Fibroblast of pulmonary artery (primary cell): ENCODE measurements around the gene LITAFD.

Experiments
- DNase-seq: peaks from one replicate; pipeline ENCODE4 v3.0.0-alpha.2; 2010; ENCODE audit warnings: low read depth
- H3K4me3 ChIP-seq: replicated peaks from 2 replicates; pipeline ENCODE4 v1.5.1; 2011; ENCODE audit warnings: low read depth, mild to moderate bottlenecking, control low read depth, low read length, moderate library complexity
- TF ChIP-seq, protein P1 (sequence below): IDR thresholded peaks from 2 replicates; pipeline ENCODE4 v1.5.1; 2011; ENCODE audit warnings: mild to moderate bottlenecking, control low read depth, low read length, inconsistent platforms; ENCODE audit errors: missing control alignments

Gene LITAFD

DNA sequence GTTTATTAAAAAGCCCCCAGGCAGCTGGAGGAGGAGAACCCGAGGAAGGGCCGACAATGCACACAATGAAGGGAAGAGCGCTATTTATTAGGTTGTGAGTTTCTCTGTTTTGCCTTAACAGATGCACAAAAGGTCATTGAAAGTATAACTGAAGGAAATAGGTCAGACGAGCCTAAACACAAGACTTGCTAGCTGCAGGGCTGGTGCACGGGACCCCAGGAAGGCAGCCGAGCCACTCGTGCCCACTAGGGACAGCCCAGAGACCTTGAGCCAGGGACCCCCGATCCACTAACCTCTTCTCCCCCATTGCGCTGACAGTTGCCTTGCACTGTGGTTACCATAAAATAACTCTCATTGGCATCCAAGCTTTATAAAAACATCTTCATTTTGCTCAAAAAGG is 11.3 kb downstream of the LITAFD start:
- DNase-seq = no peak
- TF ChIP-seq, protein P1, sequence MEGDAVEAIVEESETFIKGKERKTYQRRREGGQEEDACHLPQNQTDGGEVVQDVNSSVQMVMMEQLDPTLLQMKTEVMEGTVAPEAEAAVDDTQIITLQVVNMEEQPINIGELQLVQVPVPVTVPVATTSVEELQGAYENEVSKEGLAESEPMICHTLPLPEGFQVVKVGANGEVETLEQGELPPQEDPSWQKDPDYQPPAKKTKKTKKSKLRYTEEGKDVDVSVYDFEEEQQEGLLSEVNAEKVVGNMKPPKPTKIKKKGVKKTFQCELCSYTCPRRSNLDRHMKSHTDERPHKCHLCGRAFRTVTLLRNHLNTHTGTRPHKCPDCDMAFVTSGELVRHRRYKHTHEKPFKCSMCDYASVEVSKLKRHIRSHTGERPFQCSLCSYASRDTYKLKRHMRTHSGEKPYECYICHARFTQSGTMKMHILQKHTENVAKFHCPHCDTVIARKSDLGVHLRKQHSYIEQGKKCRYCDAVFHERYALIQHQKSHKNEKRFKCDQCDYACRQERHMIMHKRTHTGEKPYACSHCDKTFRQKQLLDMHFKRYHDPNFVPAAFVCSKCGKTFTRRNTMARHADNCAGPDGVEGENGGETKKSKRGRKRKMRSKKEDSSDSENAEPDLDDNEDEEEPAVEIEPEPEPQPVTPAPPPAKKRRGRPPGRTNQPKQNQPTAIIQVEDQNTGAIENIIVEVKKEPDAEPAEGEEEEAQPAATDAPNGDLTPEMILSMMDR = no peak
- H3K4me3 ChIP-seq = no peak overlapping the region

DNA sequence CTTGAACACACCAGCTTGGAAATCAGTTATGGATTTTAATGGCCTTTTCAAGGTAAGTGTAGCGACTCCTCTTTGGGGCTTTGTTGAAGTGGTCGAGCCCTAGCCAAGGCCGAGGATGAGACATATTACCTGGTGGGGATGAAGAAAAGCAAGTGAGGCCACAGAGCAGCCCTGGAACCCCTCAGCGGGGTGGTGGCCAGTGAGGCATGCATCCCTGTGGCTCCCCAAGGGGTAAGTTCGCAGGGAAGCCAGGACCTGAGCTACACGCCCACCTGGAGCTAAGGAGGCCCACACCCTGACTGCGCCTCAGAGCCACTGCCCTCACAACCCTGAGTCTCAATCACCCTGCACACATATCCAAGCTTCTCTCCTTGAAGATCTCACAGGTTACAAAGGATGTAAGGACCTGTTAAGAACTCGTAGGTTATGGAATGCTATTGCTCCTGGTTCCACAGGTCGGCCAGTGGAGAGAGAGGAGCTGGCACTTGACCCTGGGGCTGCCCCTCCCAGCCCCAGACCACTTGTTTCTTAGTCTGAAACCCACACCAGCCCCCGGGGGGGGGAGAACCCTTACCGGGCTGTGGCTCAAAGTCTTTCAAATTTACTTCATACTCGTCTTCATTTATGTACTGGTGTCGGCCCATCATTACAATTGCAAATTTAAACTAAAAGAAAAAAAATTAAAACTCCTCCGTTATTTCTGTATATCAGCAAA is 12.0 kb downstream of the LITAFD start:
- TF ChIP-seq, protein P1 = no peak
- no peak for DNase-seq
- H3K4me3 ChIP-seq = no peak overlapping the region

DNA sequence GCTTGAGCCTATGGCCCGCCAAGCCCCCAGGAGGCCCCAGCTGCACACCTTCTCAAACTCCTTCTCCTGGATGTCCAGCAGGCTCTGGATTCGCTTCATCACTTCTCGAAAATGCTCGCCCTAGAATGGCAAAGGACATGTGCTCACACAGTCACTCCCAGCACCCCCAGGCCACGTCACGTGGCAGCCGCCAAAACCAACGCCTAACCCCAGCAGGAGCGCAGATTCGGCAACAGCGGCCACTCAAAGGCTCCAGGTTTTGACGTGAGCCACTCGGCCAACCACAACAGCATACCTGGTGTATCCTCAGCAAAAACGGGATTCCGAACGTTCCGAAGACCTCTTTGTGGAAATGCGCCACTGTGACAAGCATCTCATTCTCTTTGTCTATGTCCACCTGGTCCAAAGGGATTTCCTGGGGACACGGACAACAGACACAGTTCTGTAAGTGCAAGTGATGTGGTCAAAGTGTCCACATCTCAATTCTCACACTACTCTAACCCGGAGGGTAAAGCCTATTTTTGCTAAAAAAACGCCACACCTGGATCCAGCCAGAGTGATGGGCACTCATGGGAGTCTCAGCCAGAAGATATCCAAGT is 12.7 kb downstream of the LITAFD start:
- TF ChIP-seq, protein P1 = no peak

DNA sequence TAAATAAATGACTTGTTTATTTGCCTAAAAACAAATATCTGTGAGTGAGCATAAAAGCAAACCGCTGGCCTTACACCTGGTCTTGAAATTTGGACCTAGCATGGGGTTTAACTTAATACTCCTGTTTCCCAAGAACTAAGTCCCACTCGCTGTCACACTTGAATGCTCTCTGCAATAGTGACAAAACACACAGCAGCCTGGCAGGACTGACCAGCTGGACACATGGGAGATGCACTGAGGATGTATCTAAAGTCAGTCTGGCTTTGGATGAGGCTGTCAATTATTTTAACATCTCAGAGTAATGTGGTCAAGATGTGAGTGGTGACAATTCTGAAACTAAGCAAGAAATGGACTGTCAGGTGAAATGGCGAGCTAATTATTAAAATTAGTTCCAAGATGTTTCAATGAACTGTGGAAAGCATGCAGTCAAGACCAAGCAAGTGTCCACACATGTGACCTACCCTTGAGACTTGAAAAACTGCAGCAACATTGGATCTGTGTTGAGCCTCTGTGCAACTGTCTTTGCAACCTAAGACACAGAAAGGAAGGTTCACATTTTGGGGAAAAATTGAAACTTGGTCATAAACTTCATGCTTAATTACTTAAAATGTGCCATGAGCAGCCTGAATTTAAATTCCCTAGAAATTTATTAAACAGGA is 16.6 kb downstream of the LITAFD start:
- no peak overlapping the region for H3K4me3 ChIP-seq
- no peak for DNase-seq
- TF ChIP-seq, protein P1 = no peak

More for the DNA sequence above, 12.7 kb downstream of the LITAFD start:
- DNase-seq = no peak
- no peak overlapping the region for H3K4me3 ChIP-seq

DNA sequence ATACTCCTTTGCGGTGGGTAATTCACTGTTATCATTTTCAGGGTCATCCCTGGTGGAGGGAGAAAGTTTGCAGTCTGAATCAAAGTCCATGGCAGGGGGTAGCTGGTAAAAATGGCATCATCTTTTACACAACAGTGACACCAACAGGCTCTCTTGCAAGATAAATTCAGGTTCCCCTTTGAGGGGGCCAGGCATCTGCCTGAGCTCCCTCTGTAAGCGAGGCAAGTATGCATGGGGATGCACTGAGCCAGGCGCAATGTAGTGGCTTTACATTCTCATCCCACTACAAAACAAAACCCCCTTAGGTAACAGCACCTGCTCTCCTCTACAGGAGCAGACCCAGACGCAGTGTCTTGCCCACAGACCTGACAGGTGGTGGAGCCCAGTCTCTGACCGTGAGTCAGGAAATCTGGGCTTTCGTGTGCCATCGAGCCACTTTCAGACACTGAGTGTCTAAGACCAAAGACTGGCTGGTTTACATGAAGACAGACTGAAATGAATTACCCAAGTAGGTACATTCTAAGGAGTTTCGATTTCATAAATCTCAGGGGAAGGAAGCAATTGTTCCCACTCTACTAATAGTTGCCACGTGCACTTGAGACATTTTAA is 17.7 kb downstream of the LITAFD start:
- H3K4me3 ChIP-seq = no peak overlapping the region
- DNase-seq = no peak
- TF ChIP-seq, protein P1 = no peak

DNA sequence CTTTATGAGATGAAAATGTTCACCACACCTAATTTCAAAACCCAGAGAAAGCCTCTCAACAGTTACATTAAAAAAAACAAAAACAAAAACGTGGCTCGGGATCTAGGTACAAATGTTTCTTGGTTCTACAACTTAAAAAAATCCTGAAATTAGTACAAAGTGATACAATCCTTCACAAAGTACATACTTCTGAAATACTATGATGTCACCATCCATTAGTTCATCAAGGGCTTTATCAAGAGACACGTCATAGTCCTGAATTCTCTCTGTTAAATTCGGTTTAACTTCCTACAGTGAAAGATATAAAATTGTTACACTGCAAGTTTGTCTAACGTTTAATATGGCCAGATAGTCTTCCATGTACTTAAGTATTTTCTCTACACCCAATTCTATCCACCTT is 18.2 kb downstream of the LITAFD start:
- DNase-seq = no peak
- no peak overlapping the region for H3K4me3 ChIP-seq
- TF ChIP-seq, protein P1 = no peak
